GM21825 (cell line): ENCODE data around the gene RAB7B.
"Not testable (repeated sequence)": the region's sequence is repeated elsewhere in the genome, so short reads cannot be mapped to it uniquely, and the experiment has no call there.

Experiments used
- ATAC-seq: cut with Tn5 transposase; IDR thresholded peaks from one replicate; pipeline ENCODE4 v1.9.1; 2021; ENCODE audit warnings: mild to moderate bottlenecking, moderate library complexity; ENCODE audit not compliant: unreplicated experiment

The RAB7B gene

DNA sequence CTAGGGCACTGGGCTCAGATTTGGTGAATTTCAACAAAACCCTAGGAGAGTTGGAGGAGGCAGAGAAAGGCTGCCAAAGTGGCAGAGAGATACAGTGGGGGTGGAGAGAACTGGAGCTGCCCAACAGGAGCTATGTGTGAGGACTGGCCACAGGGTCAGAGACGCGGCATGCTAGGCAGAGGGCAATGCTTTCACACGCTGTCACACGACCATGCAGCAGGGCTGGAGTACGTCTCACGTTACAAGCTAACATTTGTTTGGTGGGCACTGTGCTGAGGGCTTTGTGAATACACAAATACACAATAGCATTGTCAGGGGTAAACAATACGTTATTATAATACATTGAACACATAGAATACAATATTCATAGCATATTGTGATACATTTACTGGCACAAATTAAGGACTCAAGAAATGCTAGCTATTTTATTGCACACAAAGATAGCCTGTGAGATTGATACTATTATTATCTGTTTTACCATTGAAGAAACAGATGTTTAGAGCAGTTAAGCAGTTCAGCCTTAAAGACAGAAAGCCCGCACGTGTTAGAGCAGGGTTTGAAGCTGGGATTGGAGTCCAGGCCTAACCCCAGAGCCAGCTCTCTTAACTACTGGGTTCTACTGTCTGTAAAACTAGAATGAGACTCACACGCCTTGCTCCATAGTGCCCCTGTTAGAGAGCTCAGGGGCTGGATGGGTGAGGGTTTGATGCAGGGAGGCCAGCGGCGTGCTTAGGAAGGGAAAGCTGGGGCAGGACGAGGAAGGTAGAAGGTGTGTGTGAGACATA, 4.5 kb downstream of the RAB7B start:
- no peak for ATAC-seq

DNA sequence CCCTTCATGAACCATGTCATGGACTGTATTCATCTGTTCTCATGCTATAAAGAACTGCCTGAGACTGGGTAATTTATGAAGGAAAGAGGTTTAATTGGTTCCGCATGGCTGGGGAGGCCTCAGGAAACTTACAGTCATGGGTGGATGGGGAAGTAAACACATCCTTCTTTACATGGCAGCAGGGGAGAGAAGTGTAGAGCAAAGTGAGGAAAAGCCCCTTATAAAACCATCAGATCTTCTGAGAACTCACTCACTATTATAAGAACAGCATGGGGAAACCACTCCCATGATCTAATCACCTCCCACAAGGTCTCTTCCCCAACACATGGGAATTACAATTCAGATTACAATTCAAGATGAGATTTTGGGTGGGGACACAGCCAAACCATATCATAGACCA, 6.6 kb downstream of the RAB7B start:
- not testable (repeated sequence) for ATAC-seq

DNA sequence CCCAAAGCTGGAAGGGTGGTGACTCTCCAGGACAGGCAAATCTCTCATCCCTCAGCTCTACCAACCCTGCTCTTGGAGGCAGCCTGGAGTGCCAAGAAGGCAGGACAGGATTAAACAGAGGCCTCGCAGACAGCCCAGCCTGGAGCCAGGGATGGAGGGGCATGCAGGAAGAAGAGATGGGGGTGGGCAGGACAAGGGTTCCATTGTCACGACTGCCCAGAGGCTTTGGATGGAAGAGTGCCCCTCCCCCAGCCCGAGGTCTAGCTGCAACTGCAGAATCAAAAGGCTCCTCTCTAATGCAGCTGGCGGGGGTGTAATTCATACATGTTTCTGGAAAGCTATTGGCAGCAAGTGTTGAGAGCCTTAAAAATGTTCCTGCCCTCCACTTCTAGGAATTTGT, 8.8 kb downstream of the RAB7B start:
- no peak for ATAC-seq

DNA sequence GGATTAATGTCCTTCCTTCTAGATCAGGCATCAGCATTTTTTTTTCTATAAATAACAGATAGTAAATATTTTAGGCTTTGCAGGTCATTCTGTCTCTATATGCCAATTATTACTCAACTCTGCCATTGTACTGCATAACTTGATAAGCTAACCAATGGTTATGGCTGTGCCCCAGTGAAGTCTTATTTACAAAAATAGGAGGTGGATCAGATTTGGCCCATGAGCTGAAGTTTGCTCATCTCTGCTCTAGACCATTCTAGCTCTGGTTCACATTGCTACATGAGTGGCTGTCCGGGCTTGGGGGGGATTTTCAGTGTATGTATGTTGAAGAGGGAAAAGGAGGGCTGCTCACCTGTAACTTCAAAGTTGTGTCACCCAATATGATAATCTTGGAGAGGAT, 10.1 kb downstream of the RAB7B start:
- no peak for ATAC-seq

DNA sequence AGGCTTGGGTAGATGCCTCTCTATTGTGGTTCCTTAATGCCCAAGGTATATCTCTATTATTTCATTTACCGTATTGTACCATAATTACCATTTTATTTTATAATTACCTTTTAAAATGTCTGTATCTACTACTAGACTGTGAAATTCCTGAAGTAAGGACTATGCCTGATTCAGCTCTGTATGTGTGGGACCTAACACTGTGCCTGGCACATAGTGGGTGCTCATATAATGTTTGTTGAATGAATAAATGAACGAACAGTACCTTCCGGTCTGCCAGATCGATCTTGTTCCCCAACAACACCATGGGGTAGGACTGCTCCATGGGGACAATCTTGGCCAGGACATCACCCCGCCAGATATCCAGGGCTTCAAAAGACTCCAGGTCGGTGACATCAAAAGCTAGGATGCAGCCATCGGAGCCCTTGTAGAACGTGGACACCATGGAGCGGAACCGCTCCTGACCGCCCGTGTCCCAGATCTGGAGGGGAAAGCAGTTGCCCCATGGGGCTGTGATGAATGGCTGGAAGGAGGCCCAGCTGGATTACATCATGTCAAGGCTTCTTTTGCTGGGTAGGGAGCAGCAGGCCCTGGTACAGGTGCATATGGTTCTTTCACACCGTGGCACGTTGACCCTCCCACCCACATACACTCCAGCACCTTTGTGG, 10.8 kb downstream of the RAB7B start:
- ATAC-seq, result no peak

DNA sequence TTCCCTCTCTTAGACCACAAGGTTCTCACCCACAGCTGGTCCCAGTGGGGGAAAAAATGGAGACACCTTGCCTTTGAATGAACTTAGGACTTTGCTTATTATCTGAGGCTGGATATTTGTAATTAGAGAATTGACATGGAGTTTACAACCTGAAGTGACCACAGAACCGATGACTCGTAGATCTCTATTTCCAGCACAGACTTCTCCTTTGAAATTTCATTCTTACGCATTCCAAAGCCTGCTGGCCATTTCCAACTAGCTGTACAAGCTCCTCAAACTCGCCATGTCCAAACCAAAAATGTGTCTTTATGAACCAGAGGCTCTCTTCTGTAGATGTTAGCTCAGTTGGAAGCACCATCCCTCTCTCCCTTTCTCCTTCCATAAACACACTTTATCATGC, 12.0 kb downstream of the RAB7B start:
- ATAC-seq, result no peak

DNA sequence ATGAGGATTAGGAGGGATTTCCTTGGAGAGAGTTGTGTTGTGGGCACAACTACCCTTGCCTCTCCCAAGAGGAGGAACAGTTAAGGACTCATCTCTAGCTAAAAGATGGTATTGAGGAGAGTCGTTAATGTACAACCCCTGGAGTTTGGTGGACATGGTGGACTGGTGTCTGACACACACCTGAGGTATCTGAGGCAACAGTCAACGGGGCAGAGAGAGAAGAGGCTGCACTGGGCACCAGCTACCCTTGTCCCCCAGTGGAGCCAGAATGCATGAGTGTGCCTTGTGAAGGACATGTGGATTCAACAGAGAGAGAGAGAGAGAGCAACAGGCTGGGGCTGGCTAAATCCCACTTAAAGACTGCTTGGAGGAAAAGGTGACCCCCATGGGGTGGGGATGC, 13.0 kb downstream of the RAB7B start:
- ATAC-seq, result no peak

DNA sequence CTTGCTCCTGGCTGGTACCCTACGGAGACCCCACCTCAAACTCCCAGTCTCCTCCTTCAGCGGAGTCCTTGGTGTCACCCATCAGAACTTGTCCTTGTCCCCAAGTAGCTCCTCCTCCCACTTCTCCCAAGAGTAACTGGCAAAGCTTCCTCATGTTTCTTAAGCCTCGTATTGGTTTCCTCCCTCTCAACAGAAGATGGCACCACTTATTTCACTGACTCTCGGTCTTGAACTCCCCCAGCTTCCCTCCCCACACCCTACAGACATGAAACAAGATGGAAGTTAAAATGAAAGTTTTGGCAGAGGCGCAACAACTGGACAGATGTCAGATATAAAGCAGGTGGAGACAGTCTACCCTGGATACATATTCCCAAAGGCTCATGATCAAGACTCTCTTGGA, 13.4 kb downstream of the RAB7B start:
- ATAC-seq, result no peak

DNA sequence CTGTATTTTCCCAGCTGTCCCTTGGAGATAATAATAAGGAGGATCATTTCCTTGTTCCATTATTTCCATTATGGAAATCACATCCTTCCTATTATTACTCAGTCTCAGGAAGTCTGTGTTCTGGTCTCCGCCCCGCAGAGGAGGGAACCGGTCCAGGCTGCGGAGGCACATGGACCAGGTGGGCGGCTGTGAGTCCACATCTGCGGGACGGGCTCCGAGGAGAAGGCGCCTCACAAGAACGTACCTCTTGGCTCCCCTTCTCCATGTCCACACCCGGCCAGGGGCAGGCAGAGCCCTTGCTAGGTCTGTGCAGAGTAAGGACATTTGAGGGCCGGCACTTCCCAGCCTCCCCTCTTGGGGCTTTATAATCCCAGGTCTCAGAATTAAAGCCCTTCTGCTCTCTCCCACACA, 14.6 kb downstream of the RAB7B start:
- no peak for ATAC-seq

DNA sequence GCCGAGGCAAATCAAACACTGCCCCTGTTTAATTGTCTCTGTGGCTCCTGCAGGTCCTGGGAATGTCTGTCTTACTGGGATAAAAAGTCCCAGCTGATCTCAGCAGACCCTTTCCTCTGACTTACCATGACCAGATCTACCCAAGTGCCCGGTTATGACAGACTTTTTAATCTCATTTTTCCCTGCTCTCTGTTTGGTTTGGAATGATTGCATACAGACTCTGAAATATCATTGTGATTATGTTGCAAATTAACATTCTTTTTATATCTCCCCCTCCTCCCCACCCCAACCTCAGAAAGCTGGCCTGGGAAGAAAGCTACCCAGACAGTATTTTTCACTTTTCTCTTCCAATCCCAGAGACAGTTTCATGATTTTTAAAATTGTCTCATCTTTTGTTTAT, 16.3 kb downstream of the RAB7B start:
- no peak for ATAC-seq

DNA sequence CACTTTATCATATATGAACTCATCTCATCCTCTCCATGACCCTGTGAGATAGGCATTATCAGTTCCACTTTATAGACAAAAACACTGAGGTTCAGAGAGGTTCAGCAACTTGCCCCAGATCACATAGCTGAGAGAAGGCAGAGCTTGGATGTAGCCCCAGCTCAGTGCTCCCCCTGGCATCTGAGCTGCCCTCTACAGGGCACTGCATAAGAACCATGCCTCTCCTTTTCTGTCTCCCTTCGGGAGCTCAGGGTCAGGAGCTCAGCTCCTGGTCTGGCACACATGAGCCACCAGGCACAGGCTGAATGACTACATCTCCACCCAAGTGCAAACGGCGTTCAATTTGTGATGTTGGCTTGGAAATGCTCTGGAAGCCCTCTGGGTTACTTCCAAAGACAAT, 16.9 kb downstream of the RAB7B start:
- no peak for ATAC-seq

DNA sequence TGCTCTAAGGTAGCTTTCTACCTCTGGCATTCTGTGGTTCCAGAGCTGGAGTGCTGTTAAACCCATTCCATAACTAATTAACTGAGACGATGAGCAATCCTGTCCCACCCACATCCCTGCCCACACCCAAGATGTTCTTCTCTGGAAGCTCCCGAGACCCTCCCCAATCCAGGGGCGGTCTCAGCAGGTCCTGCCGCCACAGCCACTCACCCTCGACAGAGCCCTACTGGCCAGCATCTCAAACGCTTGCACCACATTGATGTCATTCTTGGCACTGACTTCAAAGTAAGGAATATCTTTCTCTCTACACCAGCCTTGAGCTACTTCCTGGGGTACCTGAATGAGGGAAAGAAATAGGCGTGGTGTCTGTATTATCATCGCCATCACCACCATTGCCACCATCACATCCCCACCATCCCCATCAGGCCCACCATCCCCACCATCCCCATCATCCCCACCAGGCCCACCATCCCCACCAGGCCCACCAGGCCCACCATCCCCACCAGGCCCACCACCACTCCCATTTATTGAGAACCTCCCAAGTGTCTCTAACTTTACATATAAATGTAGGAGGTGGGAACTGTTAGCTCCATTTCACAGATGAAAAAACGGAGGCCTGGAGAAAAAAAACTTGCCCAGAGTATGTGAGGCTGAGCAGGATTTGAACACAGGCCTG, 17.7 kb downstream of the RAB7B start:
- ATAC-seq, result no peak

DNA sequence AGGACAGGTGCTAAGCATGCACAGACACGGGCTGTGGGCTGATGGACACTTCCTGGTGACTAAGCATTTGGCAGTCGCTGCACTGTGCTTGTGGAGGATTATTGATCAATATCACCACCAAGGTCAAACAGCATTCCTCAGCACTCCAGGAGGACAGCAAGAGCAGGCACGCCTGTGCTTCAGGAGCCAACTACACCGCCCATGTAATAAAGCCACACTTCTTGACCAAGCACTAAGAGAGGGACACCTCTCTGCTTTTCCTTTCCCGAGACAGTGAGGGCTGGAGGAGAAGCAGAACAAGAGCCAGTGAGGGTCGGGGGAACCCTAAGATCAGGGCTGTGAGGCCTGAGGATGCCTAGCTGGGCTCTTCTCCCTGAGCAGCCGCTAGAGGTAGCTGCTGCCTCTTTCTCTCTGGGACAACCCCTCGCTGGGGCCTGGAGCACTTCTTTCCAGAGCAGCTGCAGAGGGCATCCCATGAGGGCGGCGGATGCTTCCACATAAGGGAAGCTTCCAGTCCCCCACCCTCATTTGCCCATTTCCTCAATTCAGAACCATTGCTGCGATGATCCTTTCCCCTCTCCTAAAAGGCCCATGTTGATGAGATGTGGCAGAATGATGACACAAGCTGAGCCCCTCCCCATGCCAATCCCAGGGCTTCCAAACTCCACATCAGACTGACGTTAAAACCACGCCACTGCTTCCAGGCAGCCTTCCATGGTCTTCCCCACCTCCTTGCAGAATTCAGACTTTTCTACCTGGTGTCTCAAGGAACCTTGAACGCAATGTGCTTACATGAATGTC, 19.1 kb downstream of the RAB7B start:
- peak; percentile 52 for ATAC-seq

DNA sequence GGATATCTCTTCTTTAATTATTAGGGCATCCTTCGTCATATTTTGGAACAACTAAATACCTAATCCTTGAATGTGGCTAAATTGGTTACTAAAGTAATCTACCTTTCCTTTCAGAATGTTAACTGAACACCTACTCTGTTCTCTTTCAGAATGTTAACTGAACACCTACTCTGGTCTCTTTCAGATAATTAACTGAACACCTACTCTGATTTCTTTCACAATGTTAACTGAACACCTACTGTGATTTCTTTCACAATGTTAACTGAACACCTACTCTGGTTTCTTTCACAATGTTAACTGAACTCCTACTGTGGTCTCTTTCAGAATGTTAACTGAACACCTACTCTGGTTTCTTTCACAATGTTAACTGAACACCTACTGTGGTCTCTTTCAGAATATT, 21.9 kb downstream of the RAB7B start:
- ATAC-seq, result no peak

DNA sequence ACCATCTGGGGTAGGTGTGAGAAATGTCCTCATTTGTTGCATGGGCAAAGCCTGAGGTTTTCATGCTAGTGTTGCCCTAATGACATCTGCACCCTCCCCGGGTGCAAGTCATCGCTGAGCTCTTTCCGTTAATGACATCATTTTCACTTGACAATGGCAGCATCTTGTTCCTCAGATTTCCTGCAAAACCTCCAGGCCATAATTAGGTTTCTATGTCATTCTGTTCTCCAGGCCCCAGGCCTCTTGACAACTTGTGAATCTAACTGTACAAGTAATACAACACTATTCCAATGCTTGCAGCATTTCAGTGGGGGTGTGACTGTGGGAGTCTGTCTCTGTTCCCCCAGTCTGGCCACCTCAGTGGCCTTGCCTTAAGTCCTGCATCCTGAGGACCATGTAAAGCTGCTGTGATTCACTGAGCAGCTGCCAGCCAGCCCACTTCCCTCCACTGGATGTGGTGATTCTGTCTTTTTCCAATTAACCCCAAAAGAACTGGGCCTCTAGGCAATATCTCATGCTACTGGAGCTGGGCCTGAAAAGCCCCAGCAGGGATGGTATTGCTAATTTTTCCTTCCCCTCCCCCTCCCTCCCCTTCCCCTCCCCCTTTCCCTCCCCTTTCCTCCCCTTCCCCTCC, 22.8 kb downstream of the RAB7B start:
- ATAC-seq, result no peak

DNA sequence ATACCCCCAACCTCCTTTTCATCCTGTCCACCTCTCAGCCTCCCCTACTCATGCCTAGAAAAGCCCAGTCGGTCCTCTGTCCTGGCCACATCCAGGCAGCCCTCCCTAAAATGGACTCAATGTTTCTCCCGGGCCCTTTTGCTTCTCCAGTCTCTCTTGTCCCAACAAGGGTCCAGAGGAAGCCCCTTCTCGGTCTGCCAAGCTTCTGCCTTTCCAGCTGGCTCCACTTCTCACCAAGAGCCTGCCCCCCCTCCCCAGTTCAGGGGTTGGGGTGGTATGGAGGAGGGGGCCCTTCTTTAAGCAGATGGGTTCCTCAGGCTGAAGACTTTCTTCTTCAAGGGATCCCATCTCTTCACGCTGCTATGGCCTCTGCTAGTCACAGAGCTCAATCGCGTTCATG, 23.9 kb downstream of the RAB7B start:
- ATAC-seq, result no peak

DNA sequence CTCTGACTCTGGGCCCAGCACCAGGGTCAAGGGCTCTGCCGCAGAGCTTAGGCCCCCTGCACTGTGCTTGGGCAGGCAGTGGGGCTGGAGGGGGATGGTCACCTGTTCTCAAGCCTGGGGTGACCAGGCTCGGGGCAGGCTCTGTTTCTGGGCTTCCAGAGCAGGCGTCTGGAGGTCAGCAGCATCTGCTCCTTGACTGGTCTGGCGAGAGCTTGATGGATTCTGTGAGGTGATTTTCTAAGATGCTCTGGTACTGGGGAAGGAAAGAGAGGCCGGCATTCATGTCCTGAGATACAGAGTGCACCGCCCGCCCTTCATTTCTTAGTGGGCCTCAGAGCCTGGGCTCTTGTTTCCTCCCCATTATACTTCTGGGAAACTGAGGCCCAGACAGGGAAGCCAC, 24.5 kb downstream of the RAB7B start:
- no peak for ATAC-seq

DNA sequence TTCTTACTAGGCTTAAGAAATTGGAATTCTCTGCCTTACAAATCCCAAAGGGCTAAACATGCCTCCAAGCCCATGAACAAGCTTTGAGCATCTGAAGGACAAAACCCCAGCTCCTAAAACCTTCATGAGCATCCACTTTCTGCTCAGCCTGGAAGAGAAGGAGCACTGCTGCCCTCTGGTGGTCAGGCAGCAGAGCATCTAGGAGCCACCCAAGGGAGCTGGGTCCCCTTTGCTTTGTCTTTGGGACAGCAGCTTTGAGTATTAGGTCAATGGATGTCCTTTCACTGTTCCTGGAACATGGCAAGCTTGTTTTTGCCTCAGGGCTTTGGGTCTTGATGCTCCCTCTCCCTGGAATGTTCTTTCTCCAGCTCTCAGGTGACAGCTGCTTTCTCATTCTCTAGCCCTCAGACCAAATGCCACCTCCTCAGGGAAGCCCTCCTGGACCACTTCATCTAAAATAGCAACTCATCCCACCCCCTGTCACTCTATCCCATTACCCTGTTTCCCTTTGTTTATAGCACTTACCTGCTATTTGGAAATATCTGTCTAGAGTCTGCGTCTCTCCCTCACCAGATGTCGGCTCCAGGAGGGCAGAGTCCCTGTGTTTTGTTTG, 25.7 kb downstream of the RAB7B start:
- ATAC-seq, result no peak

DNA sequence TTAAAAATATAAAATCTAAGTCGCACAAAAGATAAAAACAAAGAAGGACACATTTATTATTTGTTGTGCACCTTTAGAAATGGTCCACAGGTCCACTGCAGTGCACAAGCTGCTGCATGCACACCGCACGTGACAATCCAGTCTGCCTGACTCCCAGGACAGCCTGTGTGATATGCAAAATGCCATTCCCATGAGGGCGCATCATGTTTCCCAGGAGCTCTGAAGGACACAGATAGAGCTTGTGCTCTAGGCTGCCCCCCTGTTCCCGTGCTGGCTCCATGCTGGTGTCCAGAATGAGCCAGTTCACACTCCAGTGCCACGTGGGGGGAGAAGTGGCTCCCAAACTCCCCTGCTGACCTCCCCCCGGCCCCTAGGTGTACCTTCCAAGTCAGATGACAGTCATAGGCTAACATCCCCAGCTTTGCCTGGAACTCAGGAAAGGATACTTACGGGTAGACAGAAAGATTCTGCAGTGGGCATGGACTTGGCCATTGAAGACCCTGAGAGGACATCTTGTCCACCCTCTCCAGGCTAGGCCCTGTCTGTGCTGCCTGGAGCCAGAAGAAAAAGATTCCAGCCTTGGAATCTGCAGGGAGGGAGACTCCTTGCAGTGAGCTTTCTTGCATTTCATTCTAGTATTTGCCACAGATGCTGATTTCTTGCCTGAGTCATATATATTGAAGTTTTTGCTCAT, 26.3 kb downstream of the RAB7B start:
- no peak for ATAC-seq

DNA sequence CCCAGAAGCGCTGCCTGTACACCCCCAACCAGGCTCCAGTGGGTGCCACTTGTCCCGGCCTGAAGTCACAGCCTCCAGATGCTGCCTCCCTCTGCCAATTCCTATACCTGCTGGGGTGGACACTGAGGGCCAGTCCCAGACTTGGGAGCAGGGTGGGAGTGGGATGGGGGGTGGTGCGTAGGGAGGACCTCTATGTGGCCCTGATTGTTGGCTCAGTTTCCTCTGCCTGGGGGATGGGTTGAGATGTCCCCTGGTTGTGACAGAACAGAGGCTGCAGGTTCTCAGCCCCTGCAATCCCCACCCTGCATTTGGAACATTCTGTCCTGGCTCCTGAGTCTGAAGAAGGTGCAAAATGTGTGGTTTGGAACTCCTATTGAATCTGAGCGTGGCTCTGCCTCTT, 27.2 kb downstream of the RAB7B start:
- no peak for ATAC-seq
